K562 (cell line): ENCODE measurements around the gene PCSK2. TPM values are rescaled to one million over a fixed set of nuclear protein-coding genes. Genes with fewer than 3 reads are reported as not detected.

Experiments
- ATAC-seq: fragments of 200-7000 bp; cut with Tn5 transposase; 3 replicates; pipeline ENCODE4 v1.9.1; 2020; ENCODE audit warnings: moderate library complexity
- BruUV-seq: library from RNA; stranded (reverse); fragments of 400-500 nt; replicated peaks from 2 replicates; lab custom pipeline; 2021; lab: Mats Ljungman, UMichigan
- CTCF ChIA-PET: fragments of 300-600 bp; formaldehyde crosslinking; extraction: SDS; loops from one replicate; lab custom pipeline; 2021; ENCODE audit warnings: low intra/inter-chr PET ratio; lab: Yijun Ruan, JAX
- POLR2A ChIA-PET: fragments of 300-600, 350-650 bp; sonication (Branson Sonifier 250); formaldehyde crosslinking; extraction: SDS; loops from one replicate; lab custom pipeline; 2021; ENCODE audit warnings: antibody characterized with exemption, inconsistent platforms; lab: Yijun Ruan, JAX
- DNase-seq, 4 experiments: peaks; one replicate each; pipeline versions ENCODE4 v3.0.0 to v3.0.0-alpha.2; 2011 to 2018; ENCODE audit warnings: low spot score in 3 of 4, mixed read lengths in 3 of 4; ENCODE audit errors: extremely low read depth in 1 of 4
- FAIRE-seq: peaks from 2 replicates; lab custom pipeline; 2011; peaks lifted over from hg19 to GRCh38; lab: Jason Lieb, UNC
- H2AFZ ChIP-seq: 2 replicates; pipeline ENCODE4 v1.6.0; 2011; ENCODE audit warnings: low read depth, low read length, control low read depth, inconsistent platforms
- H3K27ac ChIP-seq: fragments of 200-600 bp; 3 replicates; pipeline ENCODE4 v1.8.0; 2011; ENCODE audit warnings: low read depth, mild to moderate bottlenecking, control low read depth, inconsistent platforms, low read length, moderate library complexity, mixed read lengths; ENCODE audit errors: extremely low read depth
- H3K27me3 ChIP-seq, 2 experiments: fragments of 300-600 bp in 1 of 2; 2 replicates in 1 of 2; 3 replicates in 1 of 2; pipeline versions ENCODE4 v1.6.0 to v1.8.0; 2011; ENCODE audit warnings: inconsistent platforms in 2 of 2, low read length in 2 of 2, mild to moderate bottlenecking in 1 of 2, mixed read lengths in 1 of 2, moderate library complexity in 1 of 2; ENCODE audit not compliant: control insufficient read depth in 2 of 2, insufficient read depth in 2 of 2
- H3K36me3 ChIP-seq: fragments of 300-600 bp; 3 replicates; pipeline ENCODE4 v1.8.0; 2011; ENCODE audit warnings: mild to moderate bottlenecking, low read length, inconsistent platforms; ENCODE audit not compliant: control insufficient read depth, insufficient read depth
- H3K4me1 ChIP-seq, 2 experiments: fragments of 200-600 bp in 1 of 2; replicated peaks in 1 of 2; 2 replicates in 1 of 2; 3 replicates in 1 of 2; pipeline versions ENCODE4 v1.5.1 to v1.8.0; 2011; ENCODE audit warnings: inconsistent platforms in 2 of 2, low read length in 2 of 2, mild to moderate bottlenecking in 1 of 2, mixed read lengths in 1 of 2, moderate library complexity in 1 of 2; ENCODE audit not compliant: control insufficient read depth in 2 of 2, insufficient read depth in 2 of 2
- H3K4me2 ChIP-seq: 2 replicates; pipeline ENCODE4 v1.6.1; 2011; ENCODE audit warnings: low read length, control low read depth, inconsistent platforms, mixed read lengths; ENCODE audit not compliant: insufficient read depth
- H3K4me3 ChIP-seq: fragments of 200-600 bp; sonication (generic), shearing (Covaris generic); 2 replicates; pipeline ENCODE4 v1.5.1; 2016; ENCODE audit warnings: control low read depth, inconsistent platforms
- H3K79me2 ChIP-seq: fragments of 200-600 bp; 3 replicates; pipeline ENCODE4 v1.8.0; 2011; ENCODE audit warnings: low read length, inconsistent platforms; ENCODE audit not compliant: control insufficient read depth, insufficient read depth
- H3K9ac ChIP-seq, 2 experiments: 2 replicates each; pipeline versions ENCODE4 v1.6.0 to v1.6.1; 2011; ENCODE audit warnings: low read depth in 2 of 2, low read length in 2 of 2, control low read depth in 1 of 2, inconsistent platforms in 1 of 2, mild to moderate bottlenecking in 1 of 2, mixed read lengths in 1 of 2; ENCODE audit not compliant: insufficient read depth in 1 of 2
- H3K9me1 ChIP-seq: one replicate; pipeline ENCODE4 v1.6.0; 2011; ENCODE audit warnings: inconsistent platforms, mild to moderate bottlenecking, low read length, moderate library complexity; ENCODE audit not compliant: control insufficient read depth, insufficient read depth
- H3K9me3 ChIP-seq: replicated peaks from 2 replicates; pipeline ENCODE4 v1.5.1; 2011; ENCODE audit warnings: low read depth, low read length, inconsistent platforms; ENCODE audit not compliant: control insufficient read depth, insufficient read depth
- H4K20me1 ChIP-seq: replicated peaks from 2 replicates; pipeline ENCODE4 v1.6.1; 2011; ENCODE audit warnings: low read length, inconsistent platforms, mixed read lengths; ENCODE audit not compliant: control insufficient read depth, insufficient read depth
- CBX8 ChIP-seq: fragments of 200-600 bp; sonication (generic); IDR thresholded peaks from 2 replicates; pipeline ENCODE4 v1.6.1; 2012; ENCODE audit warnings: borderline replicate concordance, mixed run types, low read depth, mild to moderate bottlenecking, moderate library complexity, mixed read lengths, low read length, control low read depth, inconsistent platforms; ENCODE audit not compliant: poor library complexity, severe bottlenecking; ENCODE audit errors: extremely low read depth
- CTBP1 ChIP-seq: fragments of 450-650 bp; IDR thresholded peaks from 2 replicates; pipeline ENCODE4 v1.6.1; 2016; ENCODE audit warnings: borderline replicate concordance
- GABPA ChIP-seq: fragments of 200-800 bp; sonication (Bioruptor generic); conservative IDR thresholded peaks from 2 replicates; pipeline ENCODE4 v1.6.1; 2016; ENCODE audit warnings: low read depth, missing genetic modification characterization, missing compliant biosample characterization
- HNRNPLL ChIP-seq: fragments of 200-400 bp; formaldehyde crosslinking; IDR thresholded peaks from 2 replicates; pipeline ENCODE4 v1.6.1; 2017; ENCODE audit warnings: low read length, low read depth, mild to moderate bottlenecking; ENCODE audit not compliant: poor library complexity, severe bottlenecking
- NCOA4 ChIP-seq: fragments of 450-650 bp; IDR thresholded peaks from 2 replicates; pipeline ENCODE4 v1.6.1; 2018; ENCODE audit warnings: mild to moderate bottlenecking; ENCODE audit not compliant: partially characterized antibody
- PCBP1 ChIP-seq: fragments of 200-400 bp; formaldehyde crosslinking; IDR thresholded peaks from 2 replicates; pipeline ENCODE4 v1.6.1; 2018; ENCODE audit warnings: mild to moderate bottlenecking, low read depth, low read length; ENCODE audit not compliant: poor library complexity, severe bottlenecking
- POLR2A ChIP-seq: fragments of 450-650 bp; conservative IDR thresholded peaks from 2 replicates; pipeline ENCODE4 v1.6.1; 2016
- TSC22D4 ChIP-seq: fragments of 450-650 bp; IDR thresholded peaks from 2 replicates; pipeline ENCODE4 v1.6.1; 2016; ENCODE audit warnings: missing genetic modification characterization, missing biosample characterization, control low read depth
- ZBTB17 ChIP-seq: fragments of 450-650 bp; formaldehyde crosslinking; IDR thresholded peaks from 2 replicates; pipeline ENCODE4 v1.4.0; 2020; ENCODE audit warnings: mild to moderate bottlenecking
- ZNF431 ChIP-seq: sonication (generic); formaldehyde crosslinking; IDR thresholded peaks from 2 replicates; pipeline ENCODE4 v1.8.0; 2022; ENCODE audit warnings: mild to moderate bottlenecking, missing genetic modification reagents
- WGBS: fragments of 100-300 bp; shearing (Covaris generic); methylation state at CpG from one replicate; pipeline ENCODE4 v1.1.6; 2016; ENCODE audit warnings: low coverage, mixed read lengths; ENCODE audit not compliant: insufficient coverage; ENCODE audit errors: missing lambda C conversion rate; 5-methylcytosine and 5-hydroxymethylcytosine counted together
- in situ Hi-C: fragments of 300-500 bp; cut with MboI; formaldehyde crosslinking; loops from 4 replicates; pipeline ENCODE4 v1.15.0; 2018; ENCODE audit warnings: inconsistent platforms, mixed read lengths
- intact Hi-C: fragments of 100-400 bp; cut with micrococcal nuclease; formaldehyde crosslinking; loops from 2 replicates; pipeline ENCODE4 v1.14.2; 2022
- polyA plus RNA-seq, 8 experiments: library from polyadenylated mRNA; depleted of rRNA in 4 of 8; stranded (reverse) in 5 of 8; unstranded in 3 of 8; fragments of >200 nt; fragmentation: Nextera tagmentation in 2 of 8; fragmentation: Illumina TruSeq in 1 of 8; extraction: Ambion mirVana in 2 of 8; extraction: Trizol in 1 of 8; gene quantifications; 2 replicates each; pipeline versions ENCODE4 v1.2.1 to v1.2.3, GENCODE V29; 2011 to 2014; ENCODE audit warnings: inconsistent platforms in 1 of 8, missing spikeins in 1 of 8
- total RNA-seq, 7 experiments: library from RNA; depleted of rRNA in 6 of 7; stranded (reverse); fragments of >200 nt in 6 of 7; fragmentation: Illumina TruSeq in 2 of 7; extraction: Trizol in 2 of 7; gene quantifications; 2 replicates each; pipeline versions ENCODE4 v1.2.1 to v1.2.3, GENCODE V29; 2011 to 2021; ENCODE audit warnings: low replicate concordance in 1 of 7
- TF ChIP-seq, protein P1 (sequence below): conservative IDR thresholded peaks from 2 replicates; pipeline ENCODE4 v1.6.1; 2011; ENCODE audit warnings: low read depth, mild to moderate bottlenecking, low read length; ENCODE audit not compliant: control insufficient read depth
- TF ChIP-seq, protein P2 (sequence below): fragments of 450-650 bp; formaldehyde crosslinking; IDR thresholded peaks from 2 replicates; pipeline ENCODE4 v1.4.0; 2022; ENCODE audit warnings: missing genetic modification characterization
- TF ChIP-seq, protein P3 (sequence below): fragments of 450-650 bp; IDR thresholded peaks from 2 replicates; pipeline ENCODE4 v1.7.1; 2018; ENCODE audit warnings: mild to moderate bottlenecking, low read depth; ENCODE audit not compliant: partially characterized antibody
- TF ChIP-seq, protein P4 (sequence below): fragments of 450-650 bp; formaldehyde crosslinking; IDR thresholded peaks from 2 replicates; pipeline ENCODE4 v1.4.0; 2022; ENCODE audit warnings: mild to moderate bottlenecking, moderate library complexity
- TF ChIP-seq, protein P5 (sequence below): fragments of 250-450 bp; sonication (Bioruptor Pico); IDR thresholded peaks from 2 replicates; pipeline ENCODE4 v1.9.0; 2021; ENCODE audit warnings: mild to moderate bottlenecking

Gene PCSK2
- total and polyA plus RNA-seq, 9 of the 15 experiments (the other 6 are each of a cell fraction or from before 2014, with no cell fraction given): 0.04 to 0.07 (median 0.05) TPM; not detected in 6

DNA sequence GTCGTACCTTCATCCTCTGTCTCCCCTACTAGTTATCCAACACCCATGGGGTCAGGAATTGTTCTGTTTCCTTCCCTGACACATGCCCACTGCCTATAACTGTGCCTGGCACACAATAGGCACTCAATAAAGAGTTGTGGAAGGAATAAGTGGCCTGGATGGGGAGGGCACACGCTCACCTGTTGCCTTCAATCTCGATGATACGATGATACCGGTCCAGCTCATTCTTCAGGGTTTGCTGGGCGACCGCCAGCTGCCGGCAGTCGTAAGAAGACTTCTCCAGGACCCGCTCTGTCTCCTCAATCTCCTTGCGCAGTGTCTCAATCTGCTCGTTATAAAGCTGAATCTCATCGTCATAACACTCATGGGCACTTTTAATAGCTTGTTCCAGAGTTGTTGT is 271.8 kb downstream of the PCSK2 start:
- H3K4me1 ChIP-seq: no peaks in the 10 kb centered on the region; a peak in 1 of 5 replicates
- no peak overlapping the region for H3K27ac ChIP-seq
- no peak overlapping the region for H3K4me2 ChIP-seq
- H3K9me1 ChIP-seq: no peaks in the 10 kb centered on the region
- 4% methylated on average over 13 of the region's 13 CpGs for WGBS
- POLR2A ChIA-PET: interaction anchor here (0.6 to 1.5 kb wide), 2 partner anchors 10 to 26 kb away, joined by 3 read pairs; no protein-coding TSS in a partner anchor
- peaks cover 7 to 40% of the 10 kb centered on the region in 2 experiments; a peak in 4 of 5 replicates for H3K27me3 ChIP-seq
- FAIRE-seq (no peak), DNase-seq (no peak), ATAC-seq (no peak)
- H3K36me3 ChIP-seq: no peaks in the 10 kb centered on the region
- no peak overlapping the region for H3K4me3 ChIP-seq
- no peak overlapping the region for H2AFZ ChIP-seq
- BruUV-seq: no TSS peak
- CTCF ChIA-PET: no interaction called here
- no peaks in the 10 kb centered on the region for H4K20me1 ChIP-seq
- H3K9me3 ChIP-seq: no peaks in the 10 kb centered on the region
- no peaks in the 10 kb centered on the region for H3K79me2 ChIP-seq
- no peak overlapping the region for H3K9ac ChIP-seq
- intact Hi-C loops (no loop called here), in situ Hi-C loops (no loop called here)
- TF ChIP-seq GABPA (tag) (no peak), TSC22D4 (tag) (no peak), HNRNPLL (no peak), PCBP1 (no peak), ZBTB17 (CRISPR knock-in tag) (no peak), CBX8 (no peak), CTBP1 (no peak), NCOA4 (no peak), POLR2A (no peak), ZNF431 (CRISPR knock-in tag) (no peak)
- TF ChIP-seq, protein P1, sequence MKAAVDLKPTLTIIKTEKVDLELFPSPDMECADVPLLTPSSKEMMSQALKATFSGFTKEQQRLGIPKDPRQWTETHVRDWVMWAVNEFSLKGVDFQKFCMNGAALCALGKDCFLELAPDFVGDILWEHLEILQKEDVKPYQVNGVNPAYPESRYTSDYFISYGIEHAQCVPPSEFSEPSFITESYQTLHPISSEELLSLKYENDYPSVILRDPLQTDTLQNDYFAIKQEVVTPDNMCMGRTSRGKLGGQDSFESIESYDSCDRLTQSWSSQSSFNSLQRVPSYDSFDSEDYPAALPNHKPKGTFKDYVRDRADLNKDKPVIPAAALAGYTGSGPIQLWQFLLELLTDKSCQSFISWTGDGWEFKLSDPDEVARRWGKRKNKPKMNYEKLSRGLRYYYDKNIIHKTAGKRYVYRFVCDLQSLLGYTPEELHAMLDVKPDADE: no peak
- TF ChIP-seq, protein P2, sequence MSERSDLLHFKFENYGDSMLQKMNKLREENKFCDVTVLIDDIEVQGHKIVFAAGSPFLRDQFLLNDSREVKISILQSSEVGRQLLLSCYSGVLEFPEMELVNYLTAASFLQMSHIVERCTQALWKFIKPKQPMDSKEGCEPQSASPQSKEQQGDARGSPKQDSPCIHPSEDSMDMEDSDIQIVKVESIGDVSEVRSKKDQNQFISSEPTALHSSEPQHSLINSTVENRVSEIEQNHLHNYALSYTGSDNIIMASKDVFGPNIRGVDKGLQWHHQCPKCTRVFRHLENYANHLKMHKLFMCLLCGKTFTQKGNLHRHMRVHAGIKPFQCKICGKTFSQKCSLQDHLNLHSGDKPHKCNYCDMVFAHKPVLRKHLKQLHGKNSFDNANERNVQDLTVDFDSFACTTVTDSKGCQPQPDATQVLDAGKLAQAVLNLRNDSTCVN (CRISPR knock-in tag): no peak
- TF ChIP-seq, protein P3, sequence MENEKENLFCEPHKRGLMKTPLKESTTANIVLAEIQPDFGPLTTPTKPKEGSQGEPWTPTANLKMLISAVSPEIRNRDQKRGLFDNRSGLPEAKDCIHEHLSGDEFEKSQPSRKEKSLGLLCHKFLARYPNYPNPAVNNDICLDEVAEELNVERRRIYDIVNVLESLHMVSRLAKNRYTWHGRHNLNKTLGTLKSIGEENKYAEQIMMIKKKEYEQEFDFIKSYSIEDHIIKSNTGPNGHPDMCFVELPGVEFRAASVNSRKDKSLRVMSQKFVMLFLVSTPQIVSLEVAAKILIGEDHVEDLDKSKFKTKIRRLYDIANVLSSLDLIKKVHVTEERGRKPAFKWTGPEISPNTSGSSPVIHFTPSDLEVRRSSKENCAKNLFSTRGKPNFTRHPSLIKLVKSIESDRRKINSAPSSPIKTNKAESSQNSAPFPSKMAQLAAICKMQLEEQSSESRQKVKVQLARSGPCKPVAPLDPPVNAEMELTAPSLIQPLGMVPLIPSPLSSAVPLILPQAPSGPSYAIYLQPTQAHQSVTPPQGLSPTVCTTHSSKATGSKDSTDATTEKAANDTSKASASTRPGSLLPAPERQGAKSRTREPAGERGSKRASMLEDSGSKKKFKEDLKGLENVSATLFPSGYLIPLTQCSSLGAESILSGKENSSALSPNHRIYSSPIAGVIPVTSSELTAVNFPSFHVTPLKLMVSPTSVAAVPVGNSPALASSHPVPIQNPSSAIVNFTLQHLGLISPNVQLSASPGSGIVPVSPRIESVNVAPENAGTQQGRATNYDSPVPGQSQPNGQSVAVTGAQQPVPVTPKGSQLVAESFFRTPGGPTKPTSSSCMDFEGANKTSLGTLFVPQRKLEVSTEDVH: no peak
- TF ChIP-seq, protein P4, sequence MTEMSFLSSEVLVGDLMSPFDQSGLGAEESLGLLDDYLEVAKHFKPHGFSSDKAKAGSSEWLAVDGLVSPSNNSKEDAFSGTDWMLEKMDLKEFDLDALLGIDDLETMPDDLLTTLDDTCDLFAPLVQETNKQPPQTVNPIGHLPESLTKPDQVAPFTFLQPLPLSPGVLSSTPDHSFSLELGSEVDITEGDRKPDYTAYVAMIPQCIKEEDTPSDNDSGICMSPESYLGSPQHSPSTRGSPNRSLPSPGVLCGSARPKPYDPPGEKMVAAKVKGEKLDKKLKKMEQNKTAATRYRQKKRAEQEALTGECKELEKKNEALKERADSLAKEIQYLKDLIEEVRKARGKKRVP (CRISPR knock-in tag): no peak
- TF ChIP-seq, protein P5, sequence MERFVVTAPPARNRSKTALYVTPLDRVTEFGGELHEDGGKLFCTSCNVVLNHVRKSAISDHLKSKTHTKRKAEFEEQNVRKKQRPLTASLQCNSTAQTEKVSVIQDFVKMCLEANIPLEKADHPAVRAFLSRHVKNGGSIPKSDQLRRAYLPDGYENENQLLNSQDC (CRISPR knock-in tag): no peak
